GM13976 (cell line): ENCODE results near the gene NCAPG2.

Experiments used
- DNase-seq: peaks from one replicate; pipeline ENCODE4 v3.0.0; 2012; ENCODE audit warnings: low spot score
- CTCF ChIP-seq: IDR thresholded peaks from 2 replicates; pipeline ENCODE4 v1.5.1; 2012; ENCODE audit warnings: borderline replicate concordance, mild to moderate bottlenecking; ENCODE audit not compliant: insufficient read depth; ENCODE audit errors: extremely low read depth, missing control alignments, control extremely low read depth
- in situ Hi-C: fragments of 300-500 bp; cut with MboI; formaldehyde crosslinking; loops from one replicate; pipeline ENCODE4 v1.12.0; 2022; ENCODE audit warnings: low sequenced_read_pairs, mixed read lengths, inconsistent platforms; ENCODE audit not compliant: unreplicated experiment

The NCAPG2 gene

GRCh38 chr7:158695056-158695455, 9.5 kb downstream of the NCAPG2 start:
- no peak for DNase-seq
- in situ Hi-C loops: no loop called here

GRCh38 chr7:158694650-158695049, 10.0 kb downstream of the NCAPG2 start:
- in situ Hi-C loops: no loop called here
- DNase-seq: no peak
- no peak for TF ChIP-seq CTCF

More at GRCh38 chr7:158695056-158695455, 9.5 kb downstream of the NCAPG2 start:
- no peak for TF ChIP-seq CTCF

GRCh38 chr7:158689488-158689887, 15.1 kb downstream of the NCAPG2 start:
- in situ Hi-C loops: no loop called here
- no peak for TF ChIP-seq CTCF
- no peak for DNase-seq

- in situ Hi-C loops: no loop called here
- DNase-seq: no peak
- TF ChIP-seq CTCF: no peak
Observed at GRCh38 chr7:158687406-158687805, 17.2 kb downstream of the NCAPG2 start.

GRCh38 chr7:158685693-158686092, 18.9 kb downstream of the NCAPG2 start:
- TF ChIP-seq CTCF: no peak

GRCh38 chr7:158684329-158684728, 20.3 kb downstream of the NCAPG2 start:
- no peak for DNase-seq
- in situ Hi-C loops: no loop called here
- no peak for TF ChIP-seq CTCF

More at GRCh38 chr7:158685693-158686092, 18.9 kb downstream of the NCAPG2 start:
- in situ Hi-C loops: no loop called here
- DNase-seq: no peak

- no peak for DNase-seq
- no peak for TF ChIP-seq CTCF
- in situ Hi-C loops: no loop called here
Observed at GRCh38 chr7:158683541-158683940, 21.1 kb downstream of the NCAPG2 start.
